ENCODE measurements around the gene BLNK. TPM values are rescaled to one million over a fixed set of nuclear protein-coding genes. Genes with fewer than 3 reads are reported as not detected.
A peak's percentile ranks its signal among the peaks of the same experiment; 100 is the strongest.

The BLNK gene
- total RNA-seq, 1 donor from 2014 or later: 1.6 TPM

- Histone ChIP-seq H3K27me3 (ENCODE audit: control insufficient read depth in 3 of 3, insufficient read depth in 3 of 3, low read length in 3 of 3) (no peaks in the 10 kb centered on the region), H3K9ac (ENCODE audit: low read depth in 1 of 3, low read length in 3 of 3) (no peak overlapping the region), H3K4me1 (ENCODE audit: control insufficient read depth in 3 of 3, insufficient read depth in 3 of 3, low read length in 3 of 3) (peaks cover 0 to 13% (median 8%) of the 10 kb centered on the region in 3 donors), H3K27ac (ENCODE audit: low read depth, low read length) (no peak overlapping the region), H3K36me3 (ENCODE audit: control insufficient read depth in 3 of 3, insufficient read depth in 3 of 3, low read length in 3 of 3) (no peaks in the 10 kb centered on the region), H3K4me3 (ENCODE audit: low read length in 3 of 3) (no peak overlapping the region), H3K9me3 (ENCODE audit: control insufficient read depth in 3 of 3, low read length in 3 of 3) (no peaks in the 10 kb centered on the region)
Measured at GRCh38 chr10:96289218-96289910, 18.0 kb upstream of the BLNK start.

- no peaks in the 10 kb centered on the region for H3K27me3 ChIP-seq (ENCODE audit: control insufficient read depth in 3 of 3, insufficient read depth in 3 of 3, low read length in 3 of 3)
- H3K9me3 ChIP-seq (ENCODE audit: control insufficient read depth in 3 of 3, low read length in 3 of 3): no peaks in the 10 kb centered on the region
- no peak overlapping the region for H3K4me3 ChIP-seq (ENCODE audit: low read length in 3 of 3)
- H3K9ac ChIP-seq (ENCODE audit: low read depth in 1 of 3, low read length in 3 of 3): no peak overlapping the region
- H3K4me1 ChIP-seq (ENCODE audit: control insufficient read depth in 3 of 3, insufficient read depth in 3 of 3, low read length in 3 of 3): peaks cover 0 to 13% (median 8%) of the 10 kb centered on the region in 3 donors
- peak overlapping the region; percentile 55 for H3K27ac ChIP-seq (ENCODE audit: low read depth, low read length)
- H3K36me3 ChIP-seq (ENCODE audit: control insufficient read depth in 3 of 3, insufficient read depth in 3 of 3, low read length in 3 of 3): no peaks in the 10 kb centered on the region
Measured at GRCh38 chr10:96288151-96288621, 16.8 kb upstream of the BLNK start.

- H3K27me3 ChIP-seq (ENCODE audit: control insufficient read depth in 3 of 3, insufficient read depth in 3 of 3, low read length in 3 of 3): no peaks in the 10 kb centered on the region
- H3K4me1 ChIP-seq (ENCODE audit: control insufficient read depth in 3 of 3, insufficient read depth in 3 of 3, low read length in 3 of 3): peaks cover 0 to 13% (median 8%) of the 10 kb centered on the region in 3 donors
- H3K27ac ChIP-seq (ENCODE audit: low read depth, low read length): peak overlapping the region; percentile 55
Measured at GRCh38 chr10:96287392-96288105, 16.2 kb upstream of the BLNK start.

GRCh38 chr10:96285331-96285752 is 14.0 kb upstream of the BLNK start:
- peaks cover 0 to 13% (median 8%) of the 10 kb centered on the region in 3 donors for H3K4me1 ChIP-seq (ENCODE audit: control insufficient read depth in 3 of 3, insufficient read depth in 3 of 3, low read length in 3 of 3)
- H3K4me3 ChIP-seq (ENCODE audit: low read length in 3 of 3): no peak overlapping the region
- no peaks in the 10 kb centered on the region for H3K9me3 ChIP-seq (ENCODE audit: control insufficient read depth in 3 of 3, low read length in 3 of 3)
- H3K9ac ChIP-seq (ENCODE audit: low read depth in 1 of 3, low read length in 3 of 3): no peak overlapping the region
- H3K27ac ChIP-seq (ENCODE audit: low read depth, low read length): no peak overlapping the region
- H3K27me3 ChIP-seq (ENCODE audit: control insufficient read depth in 3 of 3, insufficient read depth in 3 of 3, low read length in 3 of 3): no peaks in the 10 kb centered on the region
- H3K36me3 ChIP-seq (ENCODE audit: control insufficient read depth in 3 of 3, insufficient read depth in 3 of 3, low read length in 3 of 3): no peaks in the 10 kb centered on the region

More at GRCh38 chr10:96287392-96288105, 16.2 kb upstream of the BLNK start:
- Histone ChIP-seq H3K9ac (ENCODE audit: low read depth in 1 of 3, low read length in 3 of 3) (no peak overlapping the region), H3K36me3 (ENCODE audit: control insufficient read depth in 3 of 3, insufficient read depth in 3 of 3, low read length in 3 of 3) (no peaks in the 10 kb centered on the region), H3K9me3 (ENCODE audit: control insufficient read depth in 3 of 3, low read length in 3 of 3) (no peaks in the 10 kb centered on the region), H3K4me3 (ENCODE audit: low read length in 3 of 3) (peak overlapping the region in 1 of 3 donors; percentile 23)

- H3K9ac ChIP-seq (ENCODE audit: low read depth in 1 of 3, low read length in 3 of 3): no peak overlapping the region
- no peak overlapping the region for H3K4me3 ChIP-seq (ENCODE audit: low read length in 3 of 3)
- no peaks in the 10 kb centered on the region for H3K9me3 ChIP-seq (ENCODE audit: control insufficient read depth in 3 of 3, low read length in 3 of 3)
- H3K36me3 ChIP-seq (ENCODE audit: control insufficient read depth in 3 of 3, insufficient read depth in 3 of 3, low read length in 3 of 3): no peaks in the 10 kb centered on the region
- peaks cover 0 to 13% (median 8%) of the 10 kb centered on the region in 3 donors for H3K4me1 ChIP-seq (ENCODE audit: control insufficient read depth in 3 of 3, insufficient read depth in 3 of 3, low read length in 3 of 3)
- H3K27me3 ChIP-seq (ENCODE audit: control insufficient read depth in 3 of 3, insufficient read depth in 3 of 3, low read length in 3 of 3): no peaks in the 10 kb centered on the region
- no peak overlapping the region for H3K27ac ChIP-seq (ENCODE audit: low read depth, low read length)
Measured at GRCh38 chr10:96283756-96284155, 12.4 kb upstream of the BLNK start.

GRCh38 chr10:96283351-96283750 is 12.0 kb upstream of the BLNK start:
- Histone ChIP-seq H3K9ac (ENCODE audit: low read depth in 1 of 3, low read length in 3 of 3) (no peak overlapping the region), H3K27ac (ENCODE audit: low read depth, low read length) (no peak overlapping the region), H3K36me3 (ENCODE audit: control insufficient read depth in 3 of 3, insufficient read depth in 3 of 3, low read length in 3 of 3) (no peaks in the 10 kb centered on the region), H3K9me3 (ENCODE audit: control insufficient read depth in 3 of 3, low read length in 3 of 3) (no peaks in the 10 kb centered on the region), H3K4me1 (ENCODE audit: control insufficient read depth in 3 of 3, insufficient read depth in 3 of 3, low read length in 3 of 3) (peaks cover 0 to 12% (median 8%) of the 10 kb centered on the region in 3 donors), H3K4me3 (ENCODE audit: low read length in 3 of 3) (no peak overlapping the region), H3K27me3 (ENCODE audit: control insufficient read depth in 3 of 3, insufficient read depth in 3 of 3, low read length in 3 of 3) (no peaks in the 10 kb centered on the region)

GRCh38 chr10:96281444-96282029 is 10.2 kb upstream of the BLNK start:
- Histone ChIP-seq H3K9me3 (ENCODE audit: control insufficient read depth in 3 of 3, low read length in 3 of 3) (no peaks in the 10 kb centered on the region), H3K4me1 (ENCODE audit: control insufficient read depth in 3 of 3, insufficient read depth in 3 of 3, low read length in 3 of 3) (no peaks in the 10 kb centered on the region), H3K4me3 (ENCODE audit: low read length in 3 of 3) (no peak overlapping the region), H3K27ac (ENCODE audit: low read depth, low read length) (no peak overlapping the region), H3K9ac (ENCODE audit: low read depth in 1 of 3, low read length in 3 of 3) (no peak overlapping the region), H3K36me3 (ENCODE audit: control insufficient read depth in 3 of 3, insufficient read depth in 3 of 3, low read length in 3 of 3) (no peaks in the 10 kb centered on the region), H3K27me3 (ENCODE audit: control insufficient read depth in 3 of 3, insufficient read depth in 3 of 3, low read length in 3 of 3) (no peaks in the 10 kb centered on the region)

GRCh38 chr10:96280859-96281258 is 9.5 kb upstream of the BLNK start:
- Histone ChIP-seq H3K4me3 (ENCODE audit: low read length in 3 of 3) (no peak overlapping the region), H3K9ac (ENCODE audit: low read depth in 1 of 3, low read length in 3 of 3) (no peak overlapping the region), H3K36me3 (ENCODE audit: control insufficient read depth in 3 of 3, insufficient read depth in 3 of 3, low read length in 3 of 3) (no peaks in the 10 kb centered on the region), H3K27me3 (ENCODE audit: control insufficient read depth in 3 of 3, insufficient read depth in 3 of 3, low read length in 3 of 3) (no peaks in the 10 kb centered on the region), H3K4me1 (ENCODE audit: control insufficient read depth in 3 of 3, insufficient read depth in 3 of 3, low read length in 3 of 3) (peaks cover 0 to 6% (median 0%) of the 10 kb centered on the region in 3 donors), H3K9me3 (ENCODE audit: control insufficient read depth in 3 of 3, low read length in 3 of 3) (no peaks in the 10 kb centered on the region), H3K27ac (ENCODE audit: low read depth, low read length) (no peak overlapping the region)

- no peak overlapping the region for H3K27ac ChIP-seq (ENCODE audit: low read depth, low read length)
- no peak overlapping the region for H3K9ac ChIP-seq (ENCODE audit: low read depth in 1 of 3, low read length in 3 of 3)
- no peaks in the 10 kb centered on the region for H3K36me3 ChIP-seq (ENCODE audit: control insufficient read depth in 3 of 3, insufficient read depth in 3 of 3, low read length in 3 of 3)
- H3K4me3 ChIP-seq (ENCODE audit: low read length in 3 of 3): no peak overlapping the region
- H3K27me3 ChIP-seq (ENCODE audit: control insufficient read depth in 3 of 3, insufficient read depth in 3 of 3, low read length in 3 of 3): no peaks in the 10 kb centered on the region
- H3K9me3 ChIP-seq (ENCODE audit: control insufficient read depth in 3 of 3, low read length in 3 of 3): no peaks in the 10 kb centered on the region
- peaks cover 0 to 8% (median 0%) of the 10 kb centered on the region in 3 donors for H3K4me1 ChIP-seq (ENCODE audit: control insufficient read depth in 3 of 3, insufficient read depth in 3 of 3, low read length in 3 of 3)
Measured at GRCh38 chr10:96279191-96279641, 7.8 kb upstream of the BLNK start.

- no peaks in the 10 kb centered on the region for H3K27me3 ChIP-seq (ENCODE audit: control insufficient read depth in 3 of 3, insufficient read depth in 3 of 3, low read length in 3 of 3)
- no peak overlapping the region for H3K4me3 ChIP-seq (ENCODE audit: low read length in 3 of 3)
- H3K27ac ChIP-seq (ENCODE audit: low read depth, low read length): no peak overlapping the region
- H3K9ac ChIP-seq (ENCODE audit: low read depth in 1 of 3, low read length in 3 of 3): no peak overlapping the region
- H3K4me1 ChIP-seq (ENCODE audit: control insufficient read depth in 3 of 3, insufficient read depth in 3 of 3, low read length in 3 of 3): peaks cover 0 to 14% (median 0%) of the 10 kb centered on the region in 3 donors
- no peaks in the 10 kb centered on the region for H3K36me3 ChIP-seq (ENCODE audit: control insufficient read depth in 3 of 3, insufficient read depth in 3 of 3, low read length in 3 of 3)
- no peaks in the 10 kb centered on the region for H3K9me3 ChIP-seq (ENCODE audit: control insufficient read depth in 3 of 3, low read length in 3 of 3)
Measured at GRCh38 chr10:96276831-96277230, 5.5 kb upstream of the BLNK start.

All from skeletal muscle tissue (tissue), 4 donors.